NCI-H1694 treated with DMSO at 0.1 percent for 48 hours (cell line): ENCODE data around the gene SAA1.
"Not testable (repeated sequence)": the region's sequence is repeated elsewhere in the genome, so short reads cannot be mapped to it uniquely, and the experiment has no call there.

ENCODE experiments used
- DNase-seq: peaks from one replicate; lab custom pipeline; 2025; lab: John Stamatoyannopoulos, UW

Gene SAA1

GRCh38 chr11:18265949-18266348 is at the start of gene SAA1:
SAA1 (plus strand) TSS chr11:18266264; CDS start chr11:18266888, 624 bp downstream.
- DNase-seq = no peak

DNA sequence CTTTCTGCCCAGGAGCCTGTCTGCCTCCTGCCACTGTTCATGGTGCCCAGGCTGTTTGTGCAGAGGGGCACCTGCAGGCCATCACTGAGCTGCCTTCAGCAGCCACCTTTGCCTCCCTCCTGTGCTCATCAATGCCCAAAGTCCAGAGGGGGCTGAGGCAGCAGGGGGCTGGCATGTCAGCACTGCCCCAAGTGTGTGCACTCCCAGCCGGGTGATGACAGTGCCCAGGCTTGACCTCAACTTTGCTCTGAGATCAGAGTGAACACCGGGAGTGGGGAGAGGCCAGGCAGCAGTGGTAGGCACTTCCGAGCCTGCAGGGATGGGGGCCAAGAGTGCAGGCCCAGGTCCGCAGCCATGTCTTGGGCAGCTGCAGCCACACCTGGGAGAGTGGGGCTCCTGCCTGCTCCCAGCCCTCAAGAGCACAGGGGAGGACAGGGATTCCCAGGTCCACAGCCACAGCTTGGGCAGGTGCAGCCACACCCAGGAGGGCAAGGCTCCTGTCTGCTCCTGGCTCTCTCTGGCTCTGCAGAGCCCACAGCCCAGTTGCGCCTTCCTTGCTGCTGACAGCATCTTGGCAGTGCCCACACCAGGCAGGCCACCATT is 44.7 kb upstream of the SAA1 start:
- no peak for DNase-seq

DNA sequence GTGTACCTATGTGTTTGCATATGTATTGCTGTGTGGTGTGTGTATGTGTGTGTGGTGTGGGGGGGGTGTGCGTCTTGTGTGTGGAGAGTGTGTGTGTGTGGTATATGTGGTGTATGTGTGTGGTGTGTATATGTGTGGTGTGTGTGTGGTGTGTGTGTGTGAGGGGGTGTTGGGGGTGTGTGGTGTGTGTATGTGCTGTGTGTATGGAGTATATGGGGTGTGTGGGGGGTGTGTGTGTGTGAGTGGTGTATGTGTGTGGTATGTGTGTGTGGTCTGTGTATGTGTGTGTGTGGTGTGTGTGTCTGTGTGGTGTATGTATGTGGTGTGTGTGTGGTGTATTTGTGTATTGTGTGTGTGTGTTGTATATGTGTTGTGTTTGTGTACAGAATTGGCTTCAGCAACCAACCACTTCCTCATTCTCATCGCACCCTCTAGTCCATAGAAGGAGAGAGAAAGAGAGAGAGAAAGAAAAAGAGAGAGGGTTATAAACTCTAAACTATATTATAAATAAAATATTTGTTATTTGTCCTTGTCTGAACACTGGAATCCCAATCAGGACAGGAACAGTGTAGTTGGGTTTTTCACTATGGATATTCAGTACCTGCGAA is 43.1 kb upstream of the SAA1 start:
- DNase-seq = no peak

GRCh38 chr11:18223591-18224387 is 42.3 kb upstream of the SAA1 start:
- no peak for DNase-seq

- no peak for DNase-seq
Observed at GRCh38 chr11:18225913-18226312, 40.2 kb upstream of the SAA1 start.

GRCh38 chr11:18229501-18229900 is 36.6 kb upstream of the SAA1 start:
- no peak for DNase-seq

- no peak for DNase-seq
Observed at GRCh38 chr11:18230859-18231258, 35.2 kb upstream of the SAA1 start.

DNA sequence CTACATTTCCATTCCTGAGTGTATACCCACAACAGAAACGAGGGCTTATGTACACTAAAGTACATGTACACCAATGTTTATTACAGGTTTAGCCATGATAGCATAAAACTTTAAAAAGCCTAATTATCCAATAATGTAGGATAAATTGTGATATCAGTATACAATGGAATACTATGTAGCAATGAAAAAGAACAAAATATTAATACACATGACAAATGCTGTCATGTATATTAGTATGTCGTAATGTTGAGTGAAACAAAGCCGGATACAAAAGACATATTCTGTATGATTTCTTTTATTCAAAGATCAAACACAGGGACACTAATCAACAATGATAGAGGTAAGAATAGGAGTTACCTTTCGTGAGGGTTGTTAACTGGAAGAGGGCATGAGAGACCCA is 32.2 kb upstream of the SAA1 start:
- no peak for DNase-seq

- no peak for DNase-seq
Observed at GRCh38 chr11:18235394-18236334, 30.4 kb upstream of the SAA1 start.

DNA sequence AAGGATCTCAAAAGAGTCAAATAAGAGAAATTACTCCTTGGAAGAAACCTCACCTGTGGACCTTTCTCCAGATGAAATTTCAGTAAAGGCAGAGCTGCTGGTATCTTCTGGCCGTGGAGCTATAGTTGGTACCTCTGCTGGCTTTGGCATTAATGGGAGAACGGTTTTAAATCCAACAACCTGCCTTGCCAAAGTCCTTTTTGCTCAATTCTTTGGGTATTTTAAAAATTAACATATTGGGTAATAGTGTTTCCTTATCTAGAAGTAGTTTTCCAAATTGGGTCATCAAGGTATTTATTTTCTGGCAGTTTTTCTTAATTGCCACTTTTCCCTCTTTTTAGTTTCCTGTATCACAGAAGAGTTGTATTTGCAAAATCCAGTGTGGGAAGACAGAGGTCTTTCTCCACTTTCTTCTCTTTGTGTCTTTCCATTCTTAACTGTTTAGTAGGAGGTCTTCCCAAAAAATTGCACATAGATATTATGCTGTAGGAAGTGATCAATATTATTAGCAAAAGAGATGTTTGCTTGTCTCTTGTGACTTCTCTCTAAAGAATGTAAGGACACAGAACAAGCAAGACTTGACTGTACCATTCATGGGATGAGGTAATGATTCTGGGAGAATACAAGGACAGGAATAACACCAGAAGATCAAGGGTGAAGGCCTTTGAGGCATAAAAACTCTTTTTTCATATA is 29.3 kb upstream of the SAA1 start, which contains the start of gene SAA4:
Gene SAA4, minus strand, starts transcription at position 139 of the 693 bp plus-strand sequence. CDS start 876 bp downstream, outside the sequence.
- DNase-seq = no peak

DNA sequence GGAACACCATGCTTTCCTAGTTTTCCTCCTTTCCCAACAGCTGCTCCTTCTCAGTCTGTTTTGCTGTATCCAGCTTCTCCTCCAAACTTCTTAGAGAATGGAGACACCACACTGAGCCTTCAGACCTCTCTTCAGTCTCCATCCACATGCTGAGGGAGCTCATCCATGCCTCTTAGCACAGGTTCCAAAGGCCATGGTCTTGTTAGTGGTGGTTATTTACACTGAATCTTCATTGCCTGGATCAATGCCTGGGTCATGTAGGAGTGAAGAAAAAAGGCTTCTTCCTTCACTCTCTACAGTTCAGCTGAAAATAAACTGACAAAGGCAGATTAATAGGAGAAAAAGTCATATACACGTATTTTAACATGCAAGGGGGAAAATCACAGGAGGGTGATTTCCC is 26.4 kb upstream of the SAA1 start:
- DNase-seq = no peak

GRCh38 chr11:18243783-18244362 is 22.2 kb upstream of the SAA1 start:
- peak; percentile 1 for DNase-seq

- DNase-seq = no peak
Observed at GRCh38 chr11:18245396-18245795, 20.7 kb upstream of the SAA1 start.

DNA sequence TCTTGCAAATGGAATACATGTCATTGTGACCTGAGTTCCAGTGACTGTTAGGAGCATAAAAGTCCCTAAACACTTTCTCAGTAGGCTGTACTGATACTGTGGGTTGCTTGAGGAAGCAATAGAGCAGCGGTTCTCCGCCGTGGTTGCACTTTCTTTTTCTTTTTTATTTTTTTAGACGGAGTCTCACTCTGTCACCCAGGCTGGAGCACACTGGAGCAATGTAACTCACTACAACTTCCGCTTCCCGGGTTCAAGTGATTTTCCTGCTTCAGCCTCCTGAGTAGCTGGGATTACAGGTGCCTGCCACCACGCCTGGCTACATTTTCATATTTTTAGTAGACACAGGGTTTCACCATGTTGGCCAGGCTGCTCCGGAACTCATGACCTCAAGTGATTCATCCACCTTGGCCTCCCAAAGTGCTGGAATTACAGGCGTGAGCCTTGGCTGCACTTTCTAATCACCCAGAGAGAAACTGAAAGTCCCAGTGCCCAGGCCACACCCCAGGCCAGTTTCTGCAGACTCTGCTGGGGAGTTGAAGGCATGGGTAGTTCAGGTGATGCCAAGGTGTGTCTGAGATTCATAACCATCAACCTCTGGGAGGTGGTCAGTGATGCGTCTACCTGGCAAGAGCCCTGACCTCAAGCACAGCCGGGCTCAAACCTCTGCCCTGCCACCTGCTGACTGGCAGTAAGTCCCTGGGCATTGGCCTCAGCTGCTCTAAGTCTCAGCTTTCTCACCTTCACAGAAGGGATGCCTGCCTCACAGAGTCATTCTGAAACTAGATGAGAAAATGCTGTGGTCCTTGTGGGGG is 19.5 kb upstream of the SAA1 start:
- DNase-seq = not testable (repeated sequence)

GRCh38 chr11:18247191-18247581 is 18.9 kb upstream of the SAA1 start:
- DNase-seq = not testable (repeated sequence)

GRCh38 chr11:18248561-18248960 is 17.5 kb upstream of the SAA1 start, which contains the start of gene SAA2:
SAA2 (minus strand) TSS chr11:18248668; CDS start chr11:18248011, 657 bp downstream.
- no peak for DNase-seq

DNA sequence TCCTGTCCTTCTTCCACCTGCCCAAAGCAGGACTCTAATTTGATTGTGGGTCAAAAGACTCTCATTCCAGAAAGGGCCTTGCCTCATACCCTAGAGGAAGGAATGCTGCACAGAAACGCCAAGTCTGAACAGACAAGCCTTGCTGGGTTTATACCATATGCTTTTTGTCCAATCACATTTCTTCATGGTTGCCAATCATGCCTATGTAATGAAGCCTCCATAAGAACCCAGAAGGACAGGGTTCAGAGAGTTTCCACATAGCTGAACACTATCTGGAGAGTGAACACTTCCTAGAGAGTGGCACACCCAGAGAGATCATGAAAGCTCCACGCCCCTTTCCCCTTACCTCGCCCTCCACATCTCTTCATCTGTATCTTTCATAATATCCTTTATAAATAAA is 12.8 kb upstream of the SAA1 start:
- no peak for DNase-seq

- DNase-seq = no peak
Observed at GRCh38 chr11:18253778-18254338, 12.2 kb upstream of the SAA1 start.

DNA sequence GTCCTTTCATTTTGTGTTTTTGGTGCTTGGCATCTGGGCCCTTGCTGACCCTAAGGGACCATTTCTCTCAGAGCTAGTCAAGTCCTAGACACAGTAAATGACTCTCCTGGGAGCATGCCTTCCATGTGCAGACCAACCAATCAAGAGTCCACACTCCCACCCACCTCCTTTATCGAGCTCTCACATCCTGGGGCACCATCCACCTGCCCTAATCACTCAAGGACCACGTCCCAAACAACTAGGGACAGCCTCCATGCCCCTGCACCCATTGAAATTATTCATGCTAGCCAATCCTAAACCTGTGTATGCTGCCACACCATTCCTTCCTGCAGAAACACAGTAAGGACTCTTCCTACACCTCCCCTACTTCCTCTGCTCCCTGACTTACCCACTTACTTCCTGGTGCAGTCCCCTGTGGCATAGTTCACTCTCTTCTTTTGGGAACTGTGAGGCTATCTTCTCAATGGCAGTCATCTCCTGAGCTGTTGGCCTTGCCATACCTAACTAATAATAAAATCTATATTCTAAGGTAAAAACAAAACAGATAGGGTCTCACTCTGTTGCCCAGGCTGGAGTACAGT is 11.2 kb upstream of the SAA1 start:
- DNase-seq = no peak
